Left ventricle myocardium superior (tissue), 1 donor: Measurements from ENCODE around the gene ULK1. TPM values are rescaled to one million over a fixed set of nuclear protein-coding genes. Genes with fewer than 3 reads are reported as not detected.
A peak's percentile ranks its signal among the peaks of the same experiment; 100 is the strongest.

Experiments used
- ATAC-seq: fragments of 200-7000 bp; cut with Tn5 transposase; one replicate; pipeline ENCODE4 v1.9.1; 2020; ENCODE audit warnings: mild to moderate bottlenecking, moderate library complexity
- DNase-seq: peaks from one replicate; pipeline ENCODE4 v3.0.0-alpha.2; 2020
- intact Hi-C: fragments of 100-400 bp; cut with micrococcal nuclease; formaldehyde crosslinking; loops from one replicate; pipeline ENCODE4 v1.11.0; 2022
- long read RNA-seq: library from polyadenylated mRNA; unstranded; transcript quantifications from one replicate; pipeline ENCODE4 v2.0.0, GENCODE V29; 2021
- total RNA-seq: library from RNA; stranded (reverse); fragmentation: NEBNext Ultra II Directional; extraction: Animal tissue kit (Norgen Biotek cat#: 25700); gene quantifications from one replicate; pipeline ENCODE4 v1.2.1, GENCODE V29; 2021
- donor health status: DM: no; HTN: yes; CAD: no; lungs with severe emphysema.

ULK1 gene
- total RNA-seq: 64.0 TPM
- long read RNA-seq, transcript ULK1-203 (2 exons, 2,145 nt): major isoform, 8 of 89 reads
- long read RNA-seq, partial matches to known transcripts: 74 of 89 reads
- long read RNA-seq, other reads (novel, unspliced or antisense): 3 of 89 reads

DNA sequence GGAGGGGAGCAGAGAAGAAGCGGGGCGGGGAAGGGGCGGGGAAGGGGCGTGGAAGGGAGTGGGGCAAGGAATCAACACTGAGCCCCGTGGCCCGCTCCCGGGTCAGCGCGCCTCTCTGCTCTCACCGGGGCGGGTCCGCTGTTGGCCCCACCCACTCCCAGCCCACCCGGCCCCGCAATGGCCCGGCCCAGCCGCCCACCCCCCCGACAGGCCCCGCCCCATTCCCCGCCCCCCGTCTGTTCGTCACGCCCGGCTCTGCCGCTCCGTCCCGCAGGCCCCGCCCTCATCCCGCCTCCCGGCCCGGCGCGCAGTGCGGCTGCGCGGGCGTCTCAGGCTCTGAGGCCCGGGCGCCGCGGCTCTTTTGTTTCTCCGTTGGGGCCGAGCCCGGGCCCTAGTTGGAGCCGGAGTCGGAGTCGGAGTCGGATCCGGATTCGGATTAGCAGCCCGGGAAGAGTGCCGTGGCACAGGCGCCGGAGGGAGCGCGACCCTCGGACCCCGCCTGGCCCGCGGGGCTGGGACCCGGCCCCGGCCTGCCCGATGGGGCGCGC lies at the start of gene ULK1:
ULK1 (plus strand) TSS at position 310 of the 548 bp plus-strand sequence. CDS start 380 bp downstream, outside the sequence.
- peak; percentile 69 for ATAC-seq
- DNase-seq: peak; percentile 97
- intact Hi-C loops: no loop called here

DNA sequence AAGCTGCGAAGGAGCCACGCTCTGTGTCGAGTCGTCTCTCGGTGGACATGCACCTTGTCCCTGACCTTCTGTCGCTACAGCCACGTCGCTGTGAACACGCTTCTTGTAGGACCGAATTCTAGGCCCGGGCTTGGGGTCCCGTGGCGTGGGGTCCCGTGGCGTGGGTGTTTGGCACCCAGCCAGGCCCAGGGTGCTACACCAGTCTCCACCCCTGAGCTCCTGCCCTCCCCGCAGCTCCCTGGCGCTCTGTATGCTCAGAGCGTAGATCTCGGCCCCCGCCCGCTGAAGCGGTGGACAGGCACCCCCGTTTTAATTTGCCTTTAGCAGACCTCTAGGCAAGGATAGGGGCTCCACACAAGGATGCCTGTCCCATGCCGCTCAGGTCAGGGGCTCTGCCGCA lies 49.8 kb upstream of the ULK1 start:
- DNase-seq (no peak), ATAC-seq (no peak)
- intact Hi-C loops: no loop called here

DNA sequence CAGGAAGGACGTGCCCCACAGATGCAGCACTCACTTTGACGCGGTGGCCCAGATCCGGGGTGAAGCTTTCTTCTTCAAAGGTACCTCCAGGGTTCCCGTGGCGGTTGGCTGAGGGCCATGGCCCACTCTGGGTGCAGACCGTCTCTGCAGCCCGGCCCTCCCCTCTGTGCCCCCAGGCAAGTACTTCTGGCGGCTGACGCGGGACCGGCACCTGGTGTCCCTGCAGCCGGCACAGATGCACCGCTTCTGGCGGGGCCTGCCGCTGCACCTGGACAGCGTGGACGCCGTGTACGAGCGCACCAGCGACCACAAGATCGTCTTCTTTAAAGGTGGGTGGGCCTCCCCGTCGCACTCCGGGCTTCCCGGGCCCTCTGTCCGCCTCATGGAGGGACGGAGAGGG lies 49.3 kb upstream of the ULK1 start:
- DNase-seq: no peak
- intact Hi-C loops: no loop called here
- no peak for ATAC-seq

DNA sequence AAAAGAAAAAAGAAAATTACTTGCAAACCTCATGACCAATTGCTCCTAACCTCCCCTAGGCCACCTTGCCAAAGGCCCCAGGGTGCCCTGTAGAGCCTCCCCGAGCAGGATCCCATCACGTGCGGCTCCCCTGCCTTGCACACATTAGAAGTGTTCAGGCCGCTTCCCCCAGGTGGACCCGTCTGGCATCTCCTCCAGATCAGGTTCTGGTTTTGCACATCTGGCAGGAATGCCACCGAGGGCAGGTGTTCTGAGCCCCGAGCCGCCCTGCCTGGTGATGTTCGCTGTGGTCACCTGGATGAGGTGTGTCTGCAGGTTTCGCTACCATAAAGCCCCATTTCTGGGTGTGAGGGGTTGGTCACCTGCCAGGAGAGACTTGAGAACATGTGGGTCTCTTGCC lies 47.0 kb upstream of the ULK1 start:
- intact Hi-C loops: no loop called here
- no peak for ATAC-seq
- DNase-seq: no peak

DNA sequence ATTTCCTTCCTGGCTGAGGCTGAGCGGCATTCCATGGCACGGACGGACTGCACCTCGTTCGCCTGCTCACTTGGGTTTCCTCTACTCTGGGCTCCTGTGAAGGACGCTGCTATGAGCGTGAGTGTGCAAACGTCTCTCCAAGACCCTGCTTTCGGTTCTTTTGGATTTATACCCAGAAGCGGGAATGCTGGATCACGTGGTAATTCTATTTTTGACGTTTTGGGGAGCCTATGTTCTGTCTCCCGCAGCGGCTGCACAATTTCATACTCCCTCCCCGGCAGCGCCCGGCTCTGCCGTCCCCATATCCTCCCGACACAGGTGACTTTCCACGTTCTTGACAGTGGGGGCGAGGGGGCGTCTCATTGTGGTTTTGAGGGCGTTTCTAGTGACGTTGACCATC lies 45.7 kb upstream of the ULK1 start:
- intact Hi-C loops: no loop called here
- no peak for ATAC-seq
- no peak for DNase-seq

DNA sequence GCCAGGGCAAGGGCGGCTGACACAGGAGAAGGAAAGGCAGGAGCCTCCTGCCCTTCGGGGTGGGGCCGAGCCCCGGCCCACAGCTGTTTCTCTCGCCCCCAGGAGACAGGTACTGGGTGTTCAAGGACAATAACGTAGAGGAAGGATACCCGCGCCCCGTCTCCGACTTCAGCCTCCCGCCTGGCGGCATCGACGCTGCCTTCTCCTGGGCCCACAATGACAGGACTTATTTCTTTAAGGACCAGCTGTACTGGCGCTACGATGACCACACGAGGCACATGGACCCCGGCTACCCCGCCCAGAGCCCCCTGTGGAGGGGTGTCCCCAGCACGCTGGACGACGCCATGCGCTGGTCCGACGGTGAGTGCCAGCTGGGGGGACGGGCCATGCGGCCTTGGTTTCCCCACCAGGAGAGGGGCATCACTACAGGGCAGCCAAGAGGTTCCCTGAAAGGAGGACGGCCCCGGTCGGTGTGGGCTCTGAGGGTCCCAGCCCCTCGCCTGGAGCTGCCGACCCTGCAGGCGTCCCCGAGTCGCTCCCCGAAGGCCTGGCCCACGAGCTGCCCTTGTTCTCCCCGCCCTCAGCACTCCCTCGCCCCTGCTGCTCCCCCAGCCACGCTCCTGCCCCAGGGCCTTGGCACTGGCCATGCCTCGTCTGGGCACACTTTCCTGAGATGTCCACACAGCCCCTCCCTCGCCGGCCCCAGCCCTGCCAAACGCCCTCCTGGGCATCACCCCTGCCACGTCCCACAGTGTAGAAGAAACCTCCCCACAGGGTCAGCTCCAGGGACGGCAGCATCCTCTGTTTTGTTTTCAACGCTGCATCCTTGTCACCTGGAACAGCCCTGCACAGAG lies 44.5 kb upstream of the ULK1 start:
- intact Hi-C loops: no loop called here
- no peak for ATAC-seq
- DNase-seq: no peak

DNA sequence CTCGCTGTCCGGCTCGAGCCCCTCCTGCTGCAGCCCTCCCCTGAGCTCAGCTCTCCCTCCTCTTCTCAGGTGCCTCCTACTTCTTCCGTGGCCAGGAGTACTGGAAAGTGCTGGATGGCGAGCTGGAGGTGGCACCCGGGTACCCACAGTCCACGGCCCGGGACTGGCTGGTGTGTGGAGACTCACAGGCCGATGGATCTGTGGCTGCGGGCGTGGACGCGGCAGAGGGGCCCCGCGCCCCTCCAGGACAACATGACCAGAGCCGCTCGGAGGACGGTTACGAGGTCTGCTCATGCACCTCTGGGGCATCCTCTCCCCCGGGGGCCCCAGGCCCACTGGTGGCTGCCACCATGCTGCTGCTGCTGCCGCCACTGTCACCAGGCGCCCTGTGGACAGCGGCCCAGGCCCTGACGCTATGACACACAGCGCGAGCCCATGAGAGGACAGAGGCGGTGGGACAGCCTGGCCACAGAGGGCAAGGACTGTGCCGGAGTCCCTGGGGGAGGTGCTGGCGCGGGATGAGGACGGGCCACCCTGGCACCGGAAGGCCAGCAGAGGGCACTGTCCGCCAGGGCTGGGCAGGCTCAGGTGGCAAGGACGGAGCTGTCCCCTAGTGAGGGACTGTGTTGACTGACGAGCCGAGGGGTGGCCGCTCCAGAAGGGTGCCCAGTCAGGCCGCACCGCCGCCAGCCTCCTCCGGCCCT lies 43.4 kb upstream of the ULK1 start:
- ATAC-seq (no peak), DNase-seq (no peak)
- intact Hi-C loops: no loop called here

DNA sequence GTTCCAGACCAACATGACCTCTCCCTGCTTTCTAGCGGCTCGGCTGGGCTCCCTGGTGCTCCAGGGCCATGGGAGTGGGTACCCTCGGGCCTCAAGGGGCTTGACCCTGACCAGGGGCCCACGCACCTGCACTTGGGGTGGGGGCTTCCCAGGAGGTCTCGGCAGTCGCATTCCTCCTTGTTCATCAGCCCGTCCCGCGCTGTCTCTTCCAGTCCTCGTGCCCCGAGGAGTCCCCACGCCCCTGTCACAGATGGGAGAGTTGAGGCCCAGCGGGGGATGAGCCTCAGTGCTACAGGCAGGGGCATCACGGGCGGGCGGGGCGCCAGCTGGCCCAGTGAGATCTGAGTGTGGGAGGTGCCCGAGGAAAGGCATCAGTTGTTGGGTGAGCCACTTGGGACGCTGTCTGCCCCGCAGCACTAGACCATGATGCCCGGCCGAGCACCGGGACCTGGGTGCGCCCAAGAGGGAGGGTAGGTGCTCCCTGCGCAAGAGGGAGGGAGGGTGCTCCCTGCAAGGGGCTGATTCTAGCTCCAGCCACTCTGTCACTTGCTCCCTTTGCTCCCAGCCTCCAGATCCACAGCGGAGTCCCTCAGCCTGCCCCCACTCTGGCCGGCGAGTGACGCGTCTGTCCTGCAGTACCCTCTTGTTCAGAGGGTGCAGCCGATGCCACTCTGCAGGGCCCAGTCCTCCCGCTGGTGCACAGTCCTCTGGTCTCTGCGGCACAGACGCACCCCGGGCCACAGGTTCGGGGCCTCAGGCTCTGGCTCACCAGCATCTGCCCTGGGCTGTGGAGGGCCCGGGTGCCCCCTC lies 42.5 kb upstream of the ULK1 start:
- intact Hi-C loops: no loop called here
- no peak for DNase-seq
- ATAC-seq: no peak

DNA sequence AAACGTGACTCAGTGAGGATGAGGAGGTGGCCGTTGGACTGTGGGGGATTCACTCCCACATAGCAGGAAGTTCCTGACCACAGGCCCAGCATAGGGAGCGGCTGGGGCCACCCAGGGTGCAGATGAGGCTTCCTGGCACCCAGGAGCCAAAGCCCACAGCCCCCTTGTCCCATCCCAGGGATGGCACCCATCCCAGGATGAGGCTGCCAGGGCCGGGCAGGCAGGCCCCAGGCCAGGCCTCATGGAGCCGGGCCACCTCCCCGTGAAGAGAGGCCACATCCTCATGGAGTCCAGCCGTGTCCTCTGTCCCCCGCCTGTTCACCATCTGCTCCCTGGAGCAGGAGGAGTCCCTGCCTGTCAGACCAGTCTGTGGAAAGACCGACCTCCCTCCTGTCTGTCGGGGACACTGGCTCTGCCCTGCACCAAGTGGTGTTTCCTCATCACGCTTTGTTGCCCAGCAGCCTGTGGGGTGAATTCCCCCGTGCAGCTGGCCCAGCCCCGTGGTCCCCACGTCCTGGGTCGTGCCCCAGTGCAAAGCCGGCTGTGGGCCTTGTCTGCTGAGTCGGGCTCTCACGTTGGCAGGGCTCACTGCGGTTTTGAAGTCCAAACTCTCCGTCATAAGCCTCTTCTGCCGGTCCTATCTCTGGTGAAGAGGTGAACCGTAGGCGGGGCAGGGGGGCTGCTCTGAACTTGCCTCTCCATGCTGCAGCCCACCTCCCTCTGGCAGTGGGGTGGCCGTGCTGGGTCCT lies 41.7 kb upstream of the ULK1 start:
- ATAC-seq (no peak), DNase-seq (peak; percentile 21)
- intact Hi-C loops: no loop called here

DNA sequence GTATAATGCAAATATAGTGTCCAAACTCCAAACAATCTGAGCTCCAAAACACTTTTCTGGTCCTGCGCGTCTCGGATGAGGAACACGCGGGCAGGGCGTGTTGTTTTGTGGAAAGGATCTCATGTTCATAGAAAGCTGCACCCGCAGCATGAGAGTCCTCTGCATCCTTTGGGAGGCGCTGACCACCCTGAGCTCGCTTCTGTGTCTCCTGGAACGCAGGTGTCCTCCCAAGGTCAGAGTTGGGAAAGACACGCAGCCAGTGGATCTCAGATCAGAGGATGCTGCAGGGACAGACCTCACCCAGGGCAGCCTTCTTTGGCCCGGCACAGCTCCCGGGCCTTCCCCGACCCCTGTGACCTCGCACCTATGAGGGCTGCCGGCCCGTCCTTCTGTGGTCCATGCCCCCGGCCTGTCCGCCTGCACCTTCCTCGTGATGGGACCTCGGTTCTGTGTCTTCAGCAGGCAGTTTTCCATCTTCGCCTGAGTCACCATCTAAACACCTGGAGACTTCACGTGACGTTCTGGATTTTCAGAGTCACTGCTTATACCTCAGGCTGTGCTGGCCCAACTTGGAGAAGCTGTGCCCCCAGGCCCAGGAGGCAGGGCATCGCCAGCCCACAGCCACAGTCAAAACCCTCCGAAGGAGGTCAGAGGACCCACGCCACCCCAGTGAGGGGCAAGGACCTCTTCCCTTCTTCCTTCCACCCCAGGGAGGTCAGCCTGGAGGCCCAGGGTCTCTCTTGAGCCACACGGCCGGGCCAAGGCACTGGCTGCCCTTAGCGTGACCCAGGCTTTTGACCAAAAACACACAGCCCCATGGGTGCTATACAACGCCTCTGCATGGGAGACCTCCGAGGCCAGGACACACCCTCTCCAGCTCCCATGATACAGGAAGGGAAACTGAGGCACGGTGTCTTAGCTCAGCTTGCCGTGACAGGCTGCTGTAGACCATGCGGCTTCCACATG lies 40.3 kb upstream of the ULK1 start:
- intact Hi-C loops: no loop called here
- ATAC-seq (no peak), DNase-seq (peak; percentile 12)

DNA sequence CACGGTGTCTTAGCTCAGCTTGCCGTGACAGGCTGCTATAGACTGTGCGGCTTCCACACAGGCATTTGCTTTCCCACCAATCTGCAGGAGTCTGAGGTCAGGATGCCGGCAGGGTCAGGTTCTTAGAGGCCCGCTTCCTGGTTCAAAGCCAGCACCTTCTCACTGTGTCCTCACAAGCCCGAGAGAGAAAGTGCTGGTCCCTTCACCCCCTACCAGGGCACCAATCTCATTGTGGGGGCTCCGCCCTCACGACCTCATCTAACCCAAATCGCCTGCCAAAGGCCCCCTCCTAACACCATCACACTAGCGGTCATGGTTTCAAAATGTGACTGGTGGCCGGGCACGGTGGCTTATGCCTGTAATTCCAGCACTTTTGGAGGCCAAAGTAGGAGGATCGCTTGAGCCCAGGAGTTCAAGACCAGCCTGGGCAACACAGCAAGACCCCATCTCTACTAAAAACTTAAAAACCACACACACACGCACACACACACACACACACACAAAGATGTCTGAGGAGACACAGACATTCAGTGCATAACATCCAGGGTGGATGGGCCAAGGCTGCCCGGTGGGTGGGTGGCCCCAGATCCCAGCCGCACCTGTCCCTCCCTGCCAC lies 39.5 kb upstream of the ULK1 start:
- DNase-seq (peak; percentile 3), ATAC-seq (no peak)
- intact Hi-C loops: no loop called here

DNA sequence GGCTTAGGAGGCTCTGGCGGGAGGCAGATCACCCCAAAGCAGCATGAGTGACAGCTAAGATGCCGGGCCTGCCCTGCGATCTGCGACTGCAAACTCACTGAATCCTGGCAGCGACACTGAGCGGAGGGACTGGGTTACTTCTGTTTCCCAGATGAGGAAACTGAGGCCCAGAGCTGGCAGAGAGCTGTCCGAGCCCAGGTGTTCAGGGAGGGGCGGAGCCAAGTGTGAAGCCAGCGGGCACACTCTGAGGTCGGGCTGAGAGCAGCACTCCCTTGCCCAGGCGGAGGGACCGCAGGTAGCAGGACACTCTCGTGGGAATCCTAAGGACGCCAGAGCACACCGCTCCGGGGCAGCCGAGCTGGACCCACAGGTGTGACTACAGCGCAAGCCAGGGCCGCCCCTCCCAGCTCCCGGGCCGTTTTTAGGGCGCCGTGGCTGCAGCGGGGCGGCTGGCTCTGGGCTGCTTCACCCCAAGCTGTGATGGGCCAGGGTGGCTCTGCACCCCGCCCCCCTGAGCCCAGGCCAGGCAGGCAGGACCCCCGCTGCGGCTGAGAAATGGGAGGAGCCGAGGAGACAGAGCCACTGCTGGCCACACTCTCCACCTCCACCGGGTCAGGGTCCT lies 38.8 kb upstream of the ULK1 start:
- DNase-seq (peak; percentile 16), ATAC-seq (no peak)
- intact Hi-C loops: no loop called here

DNA sequence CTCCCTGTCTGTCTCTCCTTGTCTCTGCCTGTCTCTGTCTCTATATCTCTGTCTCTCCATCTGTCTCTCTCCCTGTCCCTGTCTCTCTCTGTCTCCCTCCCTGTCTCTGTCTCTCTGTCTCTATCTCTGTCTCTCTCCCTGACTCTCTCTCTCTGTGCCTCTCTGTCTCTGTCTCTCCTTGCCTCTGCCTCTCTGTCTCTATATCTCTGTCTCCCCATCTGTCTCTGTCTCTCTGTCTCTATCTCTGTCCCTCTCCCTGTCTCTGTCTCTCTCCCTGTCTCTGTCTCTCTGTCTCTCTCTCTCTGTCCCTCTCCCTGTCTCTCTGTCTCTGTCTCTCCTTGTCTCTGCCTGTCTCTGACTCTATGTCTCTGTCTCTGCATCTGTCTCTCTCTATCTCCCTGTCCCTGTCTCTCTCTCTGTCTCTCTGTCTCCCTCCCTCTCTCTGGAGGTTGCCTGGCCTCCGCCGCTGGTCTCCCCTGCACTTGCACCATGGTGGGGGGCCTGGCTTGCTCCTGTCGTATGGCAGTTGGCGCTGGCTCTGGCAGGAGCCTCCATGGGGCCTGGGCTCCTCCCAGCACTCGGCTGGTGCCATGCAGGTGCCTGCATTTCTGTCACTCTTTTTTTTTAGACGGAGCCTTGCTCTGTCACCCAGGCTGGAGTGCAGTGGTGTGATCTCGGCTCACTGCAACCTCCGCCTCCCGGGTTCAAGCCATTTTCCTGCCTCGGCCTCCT lies 37.9 kb upstream of the ULK1 start:
- no peak for ATAC-seq
- intact Hi-C loops: no loop called here
- peak; percentile 6 for DNase-seq

DNA sequence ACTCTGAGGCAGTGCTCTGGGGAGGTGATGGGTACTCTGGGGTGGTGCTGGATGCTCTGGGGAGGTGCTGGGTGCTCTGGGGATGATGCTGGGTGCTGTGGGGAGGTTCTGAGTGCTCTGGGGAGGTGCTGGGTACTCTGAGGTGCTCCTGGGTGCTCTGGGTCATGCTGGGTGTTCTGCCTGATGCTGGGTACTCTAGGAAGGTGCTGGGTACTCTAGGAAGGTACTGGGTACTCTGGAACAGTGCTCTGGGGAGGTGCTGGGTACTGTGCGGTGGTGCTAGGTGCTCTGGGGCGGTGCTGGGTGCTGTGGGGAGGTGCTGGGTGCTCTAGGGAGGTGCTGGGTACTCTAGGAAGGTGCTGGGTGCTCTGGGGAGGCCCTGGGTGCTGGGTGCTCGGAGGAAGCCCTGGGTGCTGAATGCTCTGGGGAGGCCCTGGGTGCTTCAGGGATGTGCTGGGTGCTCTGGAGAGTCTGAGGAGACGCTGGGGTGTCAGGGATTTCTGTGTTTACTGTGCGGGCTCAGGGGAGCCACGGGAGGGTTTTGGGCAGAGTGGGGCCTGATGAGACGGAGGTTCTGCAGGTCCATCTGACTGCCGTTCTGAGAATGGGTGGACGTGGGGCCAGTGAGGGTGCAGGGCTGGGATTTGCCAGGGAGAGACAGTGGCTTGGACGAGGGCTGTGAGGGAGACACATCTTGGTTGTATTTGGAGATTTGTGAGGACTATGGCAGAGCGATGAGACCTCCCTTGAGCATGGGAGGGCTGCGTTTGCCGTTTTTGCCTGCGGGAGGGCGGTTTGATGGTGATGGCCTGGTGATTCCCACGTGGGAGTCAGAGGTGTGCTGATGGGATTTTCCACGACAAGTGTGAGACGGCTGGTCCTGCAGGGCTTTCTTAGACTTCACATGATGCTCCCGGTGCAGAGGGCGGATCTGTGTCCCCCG lies 36.2 kb upstream of the ULK1 start:
- DNase-seq (peak; percentile 12), ATAC-seq (no peak)
- intact Hi-C loops: no loop called here
